ENCODE measurements around the gene KRT40.

- TF ChIP-seq TAF1 (IDR thresholded peaks at IDR 0.05; ENCODE audit: low read depth, low read length) (no peak), POLR2A (IDR thresholded peaks at IDR 0.05; ENCODE audit: low read depth, low read length) (no peak), POLR2AphosphoS5 (IDR thresholded peaks at IDR 0.05; ENCODE audit: low read depth, low read length) (no peak), SPI1 (IDR thresholded peaks at IDR 0.05; ENCODE audit: low read depth, low read length) (no peak), PAX5 (IDR thresholded peaks at IDR 0.05; ENCODE audit: insufficient read depth, low read length, severe bottlenecking) (no peak), POU2F2 (IDR thresholded peaks at IDR 0.05; ENCODE audit: low read depth, low read length) (no peak)
These were observed 47.1 kb downstream of the KRT40 start for GRCh38 chr17:40936976-40937375.

Data from GM12891 (cell line).